Vagina (tissue), 2 donors: ENCODE measurements around the gene CAMKK1.

Source experiments
- POLR2A ChIP-seq, 2 donors: fragments of 450-650 bp; IDR thresholded peaks; one replicate each; pipeline ENCODE4 v1.6.1; 2017; ENCODE audit warnings: antibody characterized with exemption in 2 of 2, mild to moderate bottlenecking in 2 of 2, moderate library complexity in 2 of 2
- POLR2AphosphoS5 ChIP-seq, 2 donors: sonication (generic); formaldehyde crosslinking; IDR thresholded peaks; one replicate each; pipeline ENCODE4 v1.9.0; 2017; ENCODE audit warnings: antibody characterized with exemption in 2 of 2, mild to moderate bottlenecking in 2 of 2, low read depth in 1 of 2; ENCODE audit not compliant: insufficient read depth in 1 of 2
- TF ChIP-seq, protein P1 (sequence below), 3 experiments: fragments of 450-650 bp in 2 of 3; fragments of 200-600 bp in 1 of 3; sonication (generic) in 1 of 3; IDR thresholded peaks; one replicate each; pipeline ENCODE4 v1.5.1; 2017 to 2019; ENCODE audit warnings: antibody characterized with exemption in 3 of 3, mild to moderate bottlenecking in 2 of 3, moderate library complexity in 2 of 3

- TF ChIP-seq, protein P1, sequence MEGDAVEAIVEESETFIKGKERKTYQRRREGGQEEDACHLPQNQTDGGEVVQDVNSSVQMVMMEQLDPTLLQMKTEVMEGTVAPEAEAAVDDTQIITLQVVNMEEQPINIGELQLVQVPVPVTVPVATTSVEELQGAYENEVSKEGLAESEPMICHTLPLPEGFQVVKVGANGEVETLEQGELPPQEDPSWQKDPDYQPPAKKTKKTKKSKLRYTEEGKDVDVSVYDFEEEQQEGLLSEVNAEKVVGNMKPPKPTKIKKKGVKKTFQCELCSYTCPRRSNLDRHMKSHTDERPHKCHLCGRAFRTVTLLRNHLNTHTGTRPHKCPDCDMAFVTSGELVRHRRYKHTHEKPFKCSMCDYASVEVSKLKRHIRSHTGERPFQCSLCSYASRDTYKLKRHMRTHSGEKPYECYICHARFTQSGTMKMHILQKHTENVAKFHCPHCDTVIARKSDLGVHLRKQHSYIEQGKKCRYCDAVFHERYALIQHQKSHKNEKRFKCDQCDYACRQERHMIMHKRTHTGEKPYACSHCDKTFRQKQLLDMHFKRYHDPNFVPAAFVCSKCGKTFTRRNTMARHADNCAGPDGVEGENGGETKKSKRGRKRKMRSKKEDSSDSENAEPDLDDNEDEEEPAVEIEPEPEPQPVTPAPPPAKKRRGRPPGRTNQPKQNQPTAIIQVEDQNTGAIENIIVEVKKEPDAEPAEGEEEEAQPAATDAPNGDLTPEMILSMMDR (IDR thresholded peaks at IDR 0.05): no peak
- no peak for TF ChIP-seq POLR2A (IDR thresholded peaks at IDR 0.05)
- no peak for TF ChIP-seq POLR2AphosphoS5 (IDR thresholded peaks at IDR 0.05; ENCODE audit: insufficient read depth in 1 of 2, low read depth in 1 of 2)
These were observed 66.7 kb downstream of the CAMKK1 start for GRCh38 chr17:3826191-3826590.
